ENCODE data around the gene PRKAR2B. TPM values are rescaled to one million over a fixed set of nuclear protein-coding genes. Genes with fewer than 3 reads are reported as not detected.
A peak's percentile ranks its signal among the peaks of the same experiment; 100 is the strongest.
"Not testable (repeated sequence)": the region's sequence is repeated elsewhere in the genome, so short reads cannot be mapped to it uniquely, and the experiment has no call there.

Gene PRKAR2B
- total and polyA plus RNA-seq, 2 donors, result 3.5 to 7.1 TPM

- H3K27ac ChIP-seq (ENCODE audit: low read depth in 1 of 2, low read length in 1 of 2), result no peak overlapping the region
- H3K9me3 ChIP-seq (ENCODE audit: control insufficient read depth in 2 of 2, insufficient read depth in 1 of 2, low read length in 1 of 2), result no peaks in the 10 kb centered on the region
- H3K4me3 ChIP-seq (ENCODE audit: low read length in 2 of 2), result no peak overlapping the region
- WGBS, result 94% methylated on average over 11 of the region's 11 CpGs
- no peaks in the 10 kb centered on the region for H3K4me1 ChIP-seq (ENCODE audit: control insufficient read depth in 2 of 2, insufficient read depth in 2 of 2, low read length in 2 of 2)
- no peak for DNase-seq (ENCODE audit: low read depth in 6 of 9, low spot score in 9 of 9)
- H3K36me3 ChIP-seq (ENCODE audit: control insufficient read depth in 2 of 2, insufficient read depth in 2 of 2, low read length in 1 of 2), result no peaks in the 10 kb centered on the region
- H3K27me3 ChIP-seq (ENCODE audit: control insufficient read depth in 2 of 2, insufficient read depth in 1 of 2, low read length in 1 of 2), result no peaks in the 10 kb centered on the region
Measured at GRCh38 chr7:107079212-107079940, 34.9 kb downstream of the PRKAR2B start.

- Histone ChIP-seq H3K4me1 (ENCODE audit: control insufficient read depth in 2 of 2, insufficient read depth in 2 of 2, low read length in 2 of 2) (no peaks in the 10 kb centered on the region), H3K9me3 (ENCODE audit: control insufficient read depth in 2 of 2, insufficient read depth in 1 of 2, low read length in 1 of 2) (no peaks in the 10 kb centered on the region), H3K27ac (ENCODE audit: low read depth in 1 of 2, low read length in 1 of 2) (no peak overlapping the region), H3K4me3 (ENCODE audit: low read length in 2 of 2) (no peak overlapping the region), H3K27me3 (ENCODE audit: control insufficient read depth in 2 of 2, insufficient read depth in 1 of 2, low read length in 1 of 2) (no peaks in the 10 kb centered on the region), H3K36me3 (ENCODE audit: control insufficient read depth in 2 of 2, insufficient read depth in 2 of 2, low read length in 1 of 2) (no peaks in the 10 kb centered on the region)
- DNase-seq (ENCODE audit: low read depth in 6 of 9, low spot score in 9 of 9), result no peak
- WGBS, result 85% methylated on average over 4 of the region's 4 CpGs
Measured at GRCh38 chr7:107080099-107080505, 35.6 kb downstream of the PRKAR2B start.

- no peak overlapping the region for H3K27ac ChIP-seq (ENCODE audit: low read depth in 1 of 2, low read length in 1 of 2)
- H3K36me3 ChIP-seq (ENCODE audit: control insufficient read depth in 2 of 2, insufficient read depth in 2 of 2, low read length in 1 of 2), result no peaks in the 10 kb centered on the region
- DNase-seq (ENCODE audit: low read depth in 6 of 9, low spot score in 9 of 9), result no peak
- no peaks in the 10 kb centered on the region for H3K4me1 ChIP-seq (ENCODE audit: control insufficient read depth in 2 of 2, insufficient read depth in 2 of 2, low read length in 2 of 2)
- H3K4me3 ChIP-seq (ENCODE audit: low read length in 2 of 2), result no peak overlapping the region
- WGBS, result 98% methylated on average over 2 of the region's 2 CpGs
- no peaks in the 10 kb centered on the region for H3K27me3 ChIP-seq (ENCODE audit: control insufficient read depth in 2 of 2, insufficient read depth in 1 of 2, low read length in 1 of 2)
- no peaks in the 10 kb centered on the region for H3K9me3 ChIP-seq (ENCODE audit: control insufficient read depth in 2 of 2, insufficient read depth in 1 of 2, low read length in 1 of 2)
Measured at GRCh38 chr7:107080533-107080932, 36.0 kb downstream of the PRKAR2B start.

GRCh38 chr7:107085180-107085579 lies 40.7 kb downstream of the PRKAR2B start:
- no peaks in the 10 kb centered on the region for H3K36me3 ChIP-seq (ENCODE audit: control insufficient read depth in 2 of 2, insufficient read depth in 2 of 2, low read length in 1 of 2)
- H3K27ac ChIP-seq (ENCODE audit: low read depth in 1 of 2, low read length in 1 of 2), result no peak overlapping the region
- H3K4me3 ChIP-seq (ENCODE audit: low read length in 2 of 2), result no peak overlapping the region
- DNase-seq (ENCODE audit: low read depth in 6 of 9, low spot score in 9 of 9), result no peak
- H3K9me3 ChIP-seq (ENCODE audit: control insufficient read depth in 2 of 2, insufficient read depth in 1 of 2, low read length in 1 of 2), result no peaks in the 10 kb centered on the region
- H3K27me3 ChIP-seq (ENCODE audit: control insufficient read depth in 2 of 2, insufficient read depth in 1 of 2, low read length in 1 of 2), result no peaks in the 10 kb centered on the region
- peaks cover 0 to 3% of the 10 kb centered on the region in 2 donors for H3K4me1 ChIP-seq (ENCODE audit: control insufficient read depth in 2 of 2, insufficient read depth in 2 of 2, low read length in 2 of 2)

- no peaks in the 10 kb centered on the region for H3K36me3 ChIP-seq (ENCODE audit: control insufficient read depth in 2 of 2, insufficient read depth in 2 of 2, low read length in 1 of 2)
- peaks cover 0 to 8% of the 10 kb centered on the region in 2 donors for H3K4me1 ChIP-seq (ENCODE audit: control insufficient read depth in 2 of 2, insufficient read depth in 2 of 2, low read length in 2 of 2)
- no peak overlapping the region for H3K27ac ChIP-seq (ENCODE audit: low read depth in 1 of 2, low read length in 1 of 2)
- no peak overlapping the region for H3K4me3 ChIP-seq (ENCODE audit: low read length in 2 of 2)
- H3K27me3 ChIP-seq (ENCODE audit: control insufficient read depth in 2 of 2, insufficient read depth in 1 of 2, low read length in 1 of 2), result no peaks in the 10 kb centered on the region
- DNase-seq (ENCODE audit: low read depth in 6 of 9, low spot score in 9 of 9), result no peak
- no peaks in the 10 kb centered on the region for H3K9me3 ChIP-seq (ENCODE audit: control insufficient read depth in 2 of 2, insufficient read depth in 1 of 2, low read length in 1 of 2)
Measured at GRCh38 chr7:107089627-107090026, 45.1 kb downstream of the PRKAR2B start.

GRCh38 chr7:107090457-107090856 lies 46.0 kb downstream of the PRKAR2B start:
- H3K27ac ChIP-seq (ENCODE audit: low read depth in 1 of 2, low read length in 1 of 2), result no peak overlapping the region
- H3K4me1 ChIP-seq (ENCODE audit: control insufficient read depth in 2 of 2, insufficient read depth in 2 of 2, low read length in 2 of 2), result peaks cover 0 to 8% of the 10 kb centered on the region in 2 donors
- no peak overlapping the region for H3K4me3 ChIP-seq (ENCODE audit: low read length in 2 of 2)
- 15% methylated on average over 2 of the region's 2 CpGs for whole genome bisulfite sequencing
- no peaks in the 10 kb centered on the region for H3K36me3 ChIP-seq (ENCODE audit: control insufficient read depth in 2 of 2, insufficient read depth in 2 of 2, low read length in 1 of 2)
- H3K27me3 ChIP-seq (ENCODE audit: control insufficient read depth in 2 of 2, insufficient read depth in 1 of 2, low read length in 1 of 2), result no peaks in the 10 kb centered on the region
- DNase-seq (ENCODE audit: low read depth in 6 of 9, low spot score in 9 of 9), result peak in 6 of 9 donors; percentile 10 to 54 (median 18)
- H3K9me3 ChIP-seq (ENCODE audit: control insufficient read depth in 2 of 2, insufficient read depth in 1 of 2, low read length in 1 of 2), result no peaks in the 10 kb centered on the region

GRCh38 chr7:107091306-107091705 lies 46.8 kb downstream of the PRKAR2B start:
- WGBS, result 75% methylated on average over 2 of the region's 2 CpGs
- Histone ChIP-seq H3K27me3 (ENCODE audit: control insufficient read depth in 2 of 2, insufficient read depth in 1 of 2, low read length in 1 of 2) (no peaks in the 10 kb centered on the region), H3K4me3 (ENCODE audit: low read length in 2 of 2) (no peak overlapping the region), H3K4me1 (ENCODE audit: control insufficient read depth in 2 of 2, insufficient read depth in 2 of 2, low read length in 2 of 2) (peaks cover 0 to 8% of the 10 kb centered on the region in 2 donors), H3K36me3 (ENCODE audit: control insufficient read depth in 2 of 2, insufficient read depth in 2 of 2, low read length in 1 of 2) (no peaks in the 10 kb centered on the region), H3K27ac (ENCODE audit: low read depth in 1 of 2, low read length in 1 of 2) (no peak overlapping the region), H3K9me3 (ENCODE audit: control insufficient read depth in 2 of 2, insufficient read depth in 1 of 2, low read length in 1 of 2) (no peaks in the 10 kb centered on the region)
- no peak for DNase-seq (ENCODE audit: low read depth in 6 of 9, low spot score in 9 of 9)

- not testable (repeated sequence) for H3K4me1 ChIP-seq (ENCODE audit: control insufficient read depth in 2 of 2, insufficient read depth in 2 of 2, low read length in 2 of 2); H3K4me3 ChIP-seq (ENCODE audit: low read length in 2 of 2); H3K36me3 ChIP-seq (ENCODE audit: control insufficient read depth in 2 of 2, insufficient read depth in 2 of 2, low read length in 1 of 2); H3K27me3 ChIP-seq (ENCODE audit: control insufficient read depth in 2 of 2, insufficient read depth in 1 of 2, low read length in 1 of 2); H3K9me3 ChIP-seq (ENCODE audit: control insufficient read depth in 2 of 2, insufficient read depth in 1 of 2, low read length in 1 of 2); DNase-seq (ENCODE audit: low read depth in 6 of 9, low spot score in 9 of 9); H3K27ac ChIP-seq (ENCODE audit: low read depth in 1 of 2, low read length in 1 of 2)
- over 99% methylated on average over 5 of the region's 5 CpGs for WGBS
Measured at GRCh38 chr7:107093671-107094070, 49.2 kb downstream of the PRKAR2B start.

GRCh38 chr7:107099154-107099553 lies 54.6 kb downstream of the PRKAR2B start:
- not testable (repeated sequence) for H3K4me1 ChIP-seq (ENCODE audit: control insufficient read depth in 2 of 2, insufficient read depth in 2 of 2, low read length in 2 of 2); DNase-seq (ENCODE audit: low read depth in 6 of 9, low spot score in 9 of 9)
- WGBS, result 98% methylated on average over 12 of the region's 12 CpGs

More at GRCh38 chr7:107099154-107099553, 54.6 kb downstream of the PRKAR2B start:
- H3K4me3 ChIP-seq (ENCODE audit: low read length in 2 of 2); H3K9me3 ChIP-seq (ENCODE audit: control insufficient read depth in 2 of 2, insufficient read depth in 1 of 2, low read length in 1 of 2); H3K27ac ChIP-seq (ENCODE audit: low read depth in 1 of 2, low read length in 1 of 2); H3K36me3 ChIP-seq (ENCODE audit: control insufficient read depth in 2 of 2, insufficient read depth in 2 of 2, low read length in 1 of 2); H3K27me3 ChIP-seq (ENCODE audit: control insufficient read depth in 2 of 2, insufficient read depth in 1 of 2, low read length in 1 of 2): not testable (repeated sequence)

Measured in thymus (tissue), 11 donors.